ENCODE data around the gene RNASE1.
"Not testable (repeated sequence)": the region's sequence is repeated elsewhere in the genome, so short reads cannot be mapped to it uniquely, and the experiment has no call there.

Gene RNASE1

DNA sequence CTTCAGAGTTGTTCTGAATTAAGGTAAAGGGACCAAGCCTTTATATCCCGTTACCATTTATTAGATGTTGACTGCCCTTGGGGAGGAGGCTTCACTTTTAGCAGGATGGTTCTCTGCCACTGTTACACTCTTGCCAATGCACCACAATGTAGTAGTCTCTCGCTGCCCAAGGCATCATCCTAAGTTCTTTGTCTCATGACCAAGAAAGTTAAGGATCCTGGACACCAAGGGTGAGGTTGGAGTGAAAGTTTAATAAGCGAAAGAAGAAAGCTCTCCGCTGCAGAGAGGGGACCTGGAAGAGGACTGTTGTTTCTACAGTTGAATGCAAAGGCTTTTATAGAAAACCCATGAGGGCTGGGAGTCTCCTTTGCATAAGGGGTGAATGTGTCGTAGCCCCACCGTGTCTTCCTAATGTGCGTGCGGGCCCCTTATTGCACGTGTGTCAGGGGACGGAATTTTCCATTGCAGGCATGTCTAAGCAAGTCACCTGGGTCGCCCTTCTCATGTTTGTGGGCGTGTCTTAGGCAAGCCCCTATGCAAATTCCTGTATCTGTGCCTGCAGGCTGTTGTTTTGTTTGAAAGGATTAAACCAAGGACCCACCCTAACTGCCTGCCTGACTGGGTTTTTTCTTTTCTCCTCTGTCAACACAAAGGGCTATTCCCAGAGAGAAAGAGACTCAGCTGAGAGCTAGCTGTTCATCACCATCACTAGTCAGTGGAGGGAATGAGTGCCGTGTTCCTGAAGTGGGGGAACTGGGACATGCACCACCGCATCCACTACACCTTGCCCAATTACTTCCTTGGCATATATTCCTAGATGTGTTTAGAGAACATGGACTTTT is 17.6 kb upstream of the RNASE1 start:
- no peak overlapping the region for H3K27ac ChIP-seq
- TF ChIP-seq ZFX (IDR thresholded peaks at IDR 0.05) = no peak
- TF ChIP-seq, protein P1, sequence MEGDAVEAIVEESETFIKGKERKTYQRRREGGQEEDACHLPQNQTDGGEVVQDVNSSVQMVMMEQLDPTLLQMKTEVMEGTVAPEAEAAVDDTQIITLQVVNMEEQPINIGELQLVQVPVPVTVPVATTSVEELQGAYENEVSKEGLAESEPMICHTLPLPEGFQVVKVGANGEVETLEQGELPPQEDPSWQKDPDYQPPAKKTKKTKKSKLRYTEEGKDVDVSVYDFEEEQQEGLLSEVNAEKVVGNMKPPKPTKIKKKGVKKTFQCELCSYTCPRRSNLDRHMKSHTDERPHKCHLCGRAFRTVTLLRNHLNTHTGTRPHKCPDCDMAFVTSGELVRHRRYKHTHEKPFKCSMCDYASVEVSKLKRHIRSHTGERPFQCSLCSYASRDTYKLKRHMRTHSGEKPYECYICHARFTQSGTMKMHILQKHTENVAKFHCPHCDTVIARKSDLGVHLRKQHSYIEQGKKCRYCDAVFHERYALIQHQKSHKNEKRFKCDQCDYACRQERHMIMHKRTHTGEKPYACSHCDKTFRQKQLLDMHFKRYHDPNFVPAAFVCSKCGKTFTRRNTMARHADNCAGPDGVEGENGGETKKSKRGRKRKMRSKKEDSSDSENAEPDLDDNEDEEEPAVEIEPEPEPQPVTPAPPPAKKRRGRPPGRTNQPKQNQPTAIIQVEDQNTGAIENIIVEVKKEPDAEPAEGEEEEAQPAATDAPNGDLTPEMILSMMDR (conservative IDR thresholded peaks at IDR 0.05) = no peak

DNA sequence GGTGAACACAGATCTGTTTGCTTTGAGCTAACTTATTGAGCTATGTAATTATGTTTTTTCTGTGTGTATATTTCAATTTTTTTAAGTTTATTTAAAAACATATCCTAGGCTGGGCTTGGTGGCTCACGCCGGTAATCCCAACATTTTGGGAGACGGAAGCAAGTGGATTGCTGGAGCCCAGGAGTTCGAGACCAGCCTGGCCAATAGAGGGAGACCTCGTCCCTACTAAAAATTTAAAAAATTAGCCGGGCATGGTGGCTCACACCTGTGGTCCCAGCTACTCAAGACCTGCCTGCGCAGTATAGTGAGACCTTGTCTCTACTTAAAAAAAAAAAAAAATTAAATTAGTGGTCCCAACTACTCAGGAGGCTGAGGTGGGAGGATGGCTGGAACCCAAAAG is 16.2 kb upstream of the RNASE1 start:
- TF ChIP-seq, protein P1 (conservative IDR thresholded peaks at IDR 0.05) = peak; percentile 75
- TF ChIP-seq ZFX (IDR thresholded peaks at IDR 0.05) = no peak
- no peak overlapping the region for H3K27ac ChIP-seq

DNA sequence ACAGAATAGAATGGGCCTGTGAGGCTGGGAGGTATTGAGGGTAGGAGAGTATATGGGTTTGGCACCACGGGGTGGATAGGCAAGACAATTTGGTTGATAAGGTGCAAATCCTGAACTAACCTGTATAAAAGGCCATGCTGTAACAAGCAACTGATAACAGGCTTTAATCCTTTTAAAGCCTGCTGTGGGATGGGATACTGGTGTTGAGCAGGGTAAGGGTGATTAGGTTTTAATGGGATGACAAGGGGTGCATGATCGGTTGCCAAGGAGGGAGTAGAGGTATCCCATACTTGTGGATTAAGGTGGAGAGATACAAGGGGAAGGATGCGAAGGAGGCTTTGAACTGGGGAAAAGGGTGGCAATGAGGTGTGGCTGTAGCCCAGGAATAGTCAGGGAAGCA is 13.3 kb upstream of the RNASE1 start:
- H3K27ac ChIP-seq = not testable (repeated sequence)

DNA sequence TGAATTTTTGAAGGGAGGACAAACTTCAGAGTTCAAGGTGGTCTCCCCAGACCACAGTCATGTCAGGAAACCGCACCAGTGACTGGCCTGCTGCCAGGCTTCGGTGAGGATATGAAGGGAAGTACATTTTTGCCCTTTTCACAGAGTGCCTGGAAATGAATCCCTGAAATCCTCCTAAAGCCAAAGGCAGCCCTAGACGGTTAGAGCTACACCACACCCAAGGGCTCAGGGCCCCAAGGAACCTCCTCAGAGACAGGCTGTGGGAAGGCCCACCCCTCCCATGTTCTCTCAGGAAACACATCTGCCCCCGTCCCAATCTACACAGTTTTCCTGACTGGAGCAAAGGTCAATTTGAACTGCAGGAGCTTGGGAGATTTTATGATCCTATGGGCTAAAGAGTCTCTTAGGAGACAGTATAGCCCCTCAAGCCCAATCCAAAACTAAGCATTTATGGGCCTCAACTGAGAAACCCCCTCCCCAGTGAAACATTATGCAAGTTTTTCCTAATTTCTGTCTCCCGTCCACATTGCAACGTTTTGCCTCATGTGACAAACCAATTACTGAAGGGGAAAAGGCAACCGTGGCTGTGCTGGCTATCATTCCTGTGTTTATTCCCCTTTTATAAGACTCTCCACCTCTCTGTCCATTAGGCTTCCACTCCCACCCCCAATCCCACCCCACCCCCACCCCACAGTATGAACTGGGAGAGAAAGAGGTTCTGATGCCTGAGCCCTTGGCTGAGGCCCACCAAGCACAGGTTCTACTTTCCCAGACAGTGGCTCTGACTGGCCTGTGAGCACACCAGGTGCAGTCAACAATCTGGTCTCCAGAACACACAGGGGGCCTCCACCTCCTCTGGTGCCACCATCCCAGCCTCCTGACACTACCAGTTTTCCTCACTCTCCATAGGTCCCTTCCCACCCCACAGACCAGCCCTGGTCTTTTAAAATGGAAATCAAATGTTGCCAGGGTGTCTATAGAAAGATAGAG is 9.6 kb upstream of the RNASE1 start:
- H3K27ac ChIP-seq = no peak overlapping the region
- TF ChIP-seq, protein P1 (conservative IDR thresholded peaks at IDR 0.05) = no peak
- TF ChIP-seq ZFX (IDR thresholded peaks at IDR 0.05) = no peak

DNA sequence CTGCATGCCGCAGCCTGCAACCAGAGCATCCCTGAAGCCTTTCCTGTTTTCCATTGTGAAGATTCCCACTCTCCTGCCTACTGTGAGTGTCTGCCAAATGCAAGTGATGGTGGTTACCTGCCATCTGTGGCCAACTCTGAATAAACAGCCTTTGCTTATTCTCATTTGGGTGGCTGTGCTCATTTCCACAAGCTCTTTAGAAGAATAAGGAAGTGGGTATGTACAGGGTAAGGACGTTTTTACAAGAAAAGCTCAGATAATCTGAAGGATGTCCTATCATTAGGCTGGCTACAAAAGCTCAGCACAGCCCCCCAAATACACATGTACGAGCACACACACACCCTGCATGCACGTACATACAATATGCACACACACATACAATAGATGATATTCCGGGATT is 7.3 kb upstream of the RNASE1 start:
- peak overlapping the region; percentile 33; the same call in 1 of the 2 replicates for H3K27ac ChIP-seq
- no peak for TF ChIP-seq ZFX (IDR thresholded peaks at IDR 0.05)
- TF ChIP-seq, protein P1 (conservative IDR thresholded peaks at IDR 0.05) = no peak

- TF ChIP-seq, protein P1 (conservative IDR thresholded peaks at IDR 0.05) = no peak
- no peak for TF ChIP-seq ZFX (IDR thresholded peaks at IDR 0.05)
- H3K27ac ChIP-seq = peak overlapping the region; percentile 43; the same call in 1 of the 2 replicates
These were observed 5.5 kb upstream of the RNASE1 start for GRCh38 chr14:20808162-20808483.

GRCh38 chr14:20807304-20808161 is 4.9 kb upstream of the RNASE1 start:
- TF ChIP-seq, protein P1 (conservative IDR thresholded peaks at IDR 0.05) = no peak
- TF ChIP-seq ZFX (IDR thresholded peaks at IDR 0.05) = no peak
- no peak overlapping the region for H3K27ac ChIP-seq

Data from C4-2B (cell line).